CD4-positive, alpha-beta memory T cell (primary cell): ENCODE data around the gene KHSRP. TPM values are rescaled to one million over a fixed set of nuclear protein-coding genes. Genes with fewer than 3 reads are reported as not detected.
A peak's percentile ranks its signal among the peaks of the same experiment; 100 is the strongest.

Experiments
- CTCF ChIA-PET: fragments of 350-600 bp; sonication (Branson Sonifier 250); formaldehyde crosslinking; loops from one replicate; lab custom pipeline; 2021; ENCODE audit warnings: inconsistent platforms; ENCODE audit not compliant: partially characterized antibody; lab: Charles Lee
- POLR2A ChIA-PET: fragments of 350-600 bp; sonication (Branson Sonifier 250); formaldehyde crosslinking; loops from one replicate; lab custom pipeline; 2021; ENCODE audit not compliant: partially characterized antibody; lab: Charles Lee
- DNase-seq, 5 donors: peaks; one replicate each; pipeline versions ENCODE4 v3.0.0 to v3.0.0-alpha.2; 2020 to 2022; ENCODE audit warnings: mixed read lengths in 1 of 5
- H3K27ac ChIP-seq: one replicate; pipeline ENCODE4 v1.7.0; 2013; ENCODE audit warnings: low read depth, low read length
- H3K27me3 ChIP-seq: 2 replicates; pipeline ENCODE4 v1.7.0; 2013; ENCODE audit warnings: mild to moderate bottlenecking, low read length, moderate library complexity; ENCODE audit not compliant: insufficient read depth
- H3K36me3 ChIP-seq: 2 replicates; pipeline ENCODE4 v1.7.0; 2013; ENCODE audit warnings: mild to moderate bottlenecking, low read length, moderate library complexity; ENCODE audit not compliant: insufficient read depth
- H3K4me1 ChIP-seq: 2 replicates; pipeline ENCODE4 v1.7.0; 2013; ENCODE audit warnings: mild to moderate bottlenecking, low read length, moderate library complexity; ENCODE audit not compliant: insufficient read depth
- H3K4me3 ChIP-seq, 2 donors: one replicate each; pipeline ENCODE4 v1.7.0; 2013; ENCODE audit warnings: low read length in 2 of 2, mild to moderate bottlenecking in 1 of 2
- H3K9me3 ChIP-seq, 2 donors: one replicate each; pipeline ENCODE4 v1.7.0; 2013; ENCODE audit warnings: low read length in 2 of 2, control low read depth in 1 of 2; ENCODE audit not compliant: control insufficient read depth in 1 of 2
- H3K27ac Mint-ChIP-seq, 7 donors: one replicate each; pipeline ENCODE4 v1.8.0; 2020 to 2021; ENCODE audit warnings: mixed read lengths in 7 of 7, mild to moderate bottlenecking in 6 of 7, inconsistent platforms in 3 of 7, moderate library complexity in 3 of 7
- H3K27me3 Mint-ChIP-seq, 2 donors: one replicate each; pipeline ENCODE4 v1.8.0; 2020 to 2021; ENCODE audit warnings: mixed read lengths in 2 of 2
- H3K36me3 Mint-ChIP-seq, 2 donors: one replicate each; pipeline ENCODE4 v1.8.0; 2020 to 2021; ENCODE audit warnings: mixed read lengths in 2 of 2, inconsistent platforms in 1 of 2, mild to moderate bottlenecking in 1 of 2
- H3K4me1 Mint-ChIP-seq, 4 donors: one replicate each; pipeline ENCODE4 v1.8.0; 2020 to 2021; ENCODE audit warnings: mixed read lengths in 4 of 4, mild to moderate bottlenecking in 1 of 4
- H3K4me3 Mint-ChIP-seq, 8 donors: one replicate each; pipeline ENCODE4 v1.8.0; 2020 to 2021; ENCODE audit warnings: mixed read lengths in 8 of 8, mild to moderate bottlenecking in 7 of 8, moderate library complexity in 6 of 8, inconsistent platforms in 3 of 8
- H3K9me3 Mint-ChIP-seq, 8 donors: one replicate each; pipeline ENCODE4 v1.8.0; 2020 to 2021; ENCODE audit warnings: mixed read lengths in 8 of 8, mild to moderate bottlenecking in 5 of 8, inconsistent platforms in 3 of 8, moderate library complexity in 1 of 8
- intact Hi-C: fragments of 100-400 bp; cut with micrococcal nuclease; formaldehyde crosslinking; loops from one replicate; pipeline ENCODE4 v1.15.1; 2023
- polyA plus RNA-seq, 2 donors: library from polyadenylated mRNA; unstranded; fragments of 300-500 nt; fragmentation: Illumina TruSeq; gene quantifications; one replicate each; pipeline ENCODE4 v1.2.3, GENCODE V29; 2021
- total RNA-seq, 2 experiments: library from RNA; stranded (reverse); gene quantifications; one replicate each; pipeline ENCODE4 v1.2.3, GENCODE V29; 2021

Gene KHSRP
- total and polyA plus RNA-seq, 4 experiments from 2014 or later = 4.3 to 169 (median 96.7) TPM

DNA sequence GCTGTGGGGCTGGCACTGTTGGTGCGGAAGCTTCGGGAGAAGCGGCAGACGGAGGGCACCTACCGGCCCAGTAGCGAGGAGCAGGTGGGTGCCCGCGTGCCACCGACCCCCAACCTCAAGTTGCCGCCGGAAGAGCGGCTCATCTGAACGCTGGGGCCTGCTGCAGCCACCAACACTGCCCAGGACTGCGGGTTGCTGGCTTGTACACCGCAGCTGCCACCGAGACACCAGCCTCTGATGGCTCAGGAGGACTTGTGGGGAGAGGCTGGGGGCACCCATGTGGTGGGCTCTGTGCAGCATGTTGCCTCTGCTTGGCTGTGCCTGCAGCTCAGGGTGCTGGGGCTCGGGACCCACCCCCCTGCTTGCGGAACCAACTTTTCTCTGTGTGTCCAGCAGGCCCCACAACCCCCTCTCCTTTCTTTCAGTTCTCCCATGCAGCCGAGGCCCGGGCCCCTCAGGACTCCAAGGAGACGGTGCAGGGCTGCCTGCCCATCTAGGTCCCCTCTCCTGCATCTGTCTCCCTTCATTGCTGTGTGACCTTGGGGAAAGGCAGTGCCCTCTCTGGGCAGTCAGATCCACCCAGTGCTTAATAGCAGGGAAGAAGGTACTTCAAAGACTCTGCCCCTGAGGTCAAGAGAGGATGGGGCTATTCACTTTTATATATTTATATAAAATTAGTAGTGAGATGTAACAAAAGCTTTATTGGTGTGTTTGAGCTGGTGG lies 42.1 kb upstream of the KHSRP start:
- peaks cover 10% of the 10 kb centered on the region for H3K36me3 ChIP-seq
- H3K27me3 Mint-ChIP-seq = no peaks in the 10 kb centered on the region
- no peaks in the 10 kb centered on the region for H3K27me3 ChIP-seq
- ChIA-PET CTCF (no interaction called here), POLR2A (interaction anchor here (0.8 to 5.0 kb wide), 3 partner anchors 15 to 42 kb away, joined by 3 to 21 read pairs (median 3); partner anchors contain the start of genes DENND1C and KHSRP)
- H3K4me1 ChIP-seq = peaks cover 13% of the 10 kb centered on the region
- H3K27ac ChIP-seq = no peak overlapping the region
- H3K36me3 Mint-ChIP-seq = peaks cover 10 to 27% of the 10 kb centered on the region in 2 donors
- H3K4me3 ChIP-seq = no peak overlapping the region
- DNase-seq = no peak
- H3K27ac Mint-ChIP-seq = peak overlapping the region in 3 of 7 donors; percentile 37 to 59 (median 51)
- intact Hi-C loops = no loop called here
- H3K4me1 Mint-ChIP-seq = peaks cover 6 to 22% (median 14%) of the 10 kb centered on the region in 4 donors
- H3K4me3 Mint-ChIP-seq = peak overlapping the region in 1 of 8 donors; percentile 24
- no peaks in the 10 kb centered on the region for H3K9me3 Mint-ChIP-seq
- no peaks in the 10 kb centered on the region for H3K9me3 ChIP-seq

DNA sequence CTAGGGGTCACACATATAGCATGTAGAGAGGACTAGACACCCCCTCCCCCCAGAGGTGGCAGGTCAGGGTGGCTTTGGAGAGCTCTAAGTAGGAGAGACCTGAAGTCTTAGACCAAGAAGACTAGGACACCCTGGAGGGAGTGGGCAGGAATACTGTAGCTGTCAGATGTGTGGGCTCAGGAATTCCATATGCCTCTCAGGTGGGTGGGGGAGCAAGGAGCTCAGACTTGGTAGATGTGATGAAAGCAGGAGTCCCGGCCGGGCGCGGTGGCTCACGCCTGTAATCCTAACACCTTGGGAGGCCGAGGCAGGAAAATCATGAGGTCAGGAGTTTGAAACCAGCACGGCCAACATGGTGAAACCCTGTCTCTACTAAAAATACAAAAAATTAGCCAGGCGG lies 41.1 kb upstream of the KHSRP start:
- DNase-seq = no peak
- peaks cover 10% of the 10 kb centered on the region for H3K36me3 ChIP-seq
- no peak overlapping the region for H3K4me3 ChIP-seq
- H3K27me3 Mint-ChIP-seq = no peaks in the 10 kb centered on the region
- CTCF ChIA-PET = interaction anchor here (1.3 kb wide), 1 partner anchor 16 kb away, joined by 3 read pairs; the partner anchor contains the start of gene DENND1C
- peaks cover 6 to 23% of the 10 kb centered on the region in 2 donors for H3K36me3 Mint-ChIP-seq
- H3K27ac ChIP-seq = no peak overlapping the region
- H3K4me1 ChIP-seq = peaks cover 13% of the 10 kb centered on the region
- intact Hi-C loops = no loop called here
- no peaks in the 10 kb centered on the region for H3K27me3 ChIP-seq
- POLR2A ChIA-PET = interaction anchor here (0.6 to 5.0 kb wide), 2 partner anchors 16 to 54 kb away, joined by 3 to 21 read pairs; partner anchors contain the start of gene DENND1C
- peak overlapping the region in 4 of 8 donors; percentile 14 to 36 (median 26) for H3K4me3 Mint-ChIP-seq
- H3K27ac Mint-ChIP-seq = peak overlapping the region in 3 of 7 donors; percentile 32 to 70 (median 56)
- H3K4me1 Mint-ChIP-seq = peaks cover 6 to 24% (median 14%) of the 10 kb centered on the region in 4 donors
- no peaks in the 10 kb centered on the region for H3K9me3 ChIP-seq
- H3K9me3 Mint-ChIP-seq = no peaks in the 10 kb centered on the region

DNA sequence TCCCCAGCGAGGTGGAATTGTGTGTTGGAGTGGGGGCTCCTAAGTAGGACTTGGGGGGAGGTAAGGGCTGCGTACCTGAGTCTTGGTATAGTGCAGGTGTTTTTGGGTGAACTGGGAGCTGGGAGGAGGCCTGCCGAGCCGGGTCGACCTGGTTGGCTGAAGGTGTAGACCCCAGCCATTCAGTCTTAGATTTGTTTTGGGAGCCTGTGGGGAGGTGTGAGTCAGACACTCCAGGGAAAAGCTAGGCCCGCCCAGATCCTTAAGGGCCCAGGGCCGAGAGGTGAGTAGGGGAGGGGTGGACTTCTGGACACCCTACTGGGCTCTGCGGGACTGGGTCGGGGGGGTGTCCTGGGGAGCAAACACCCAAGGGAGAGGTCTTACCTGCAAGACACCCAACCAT lies 40.4 kb upstream of the KHSRP start:
- H3K27me3 ChIP-seq = no peaks in the 10 kb centered on the region
- Mint-ChIP-seq H3K27me3 (no peaks in the 10 kb centered on the region), H3K4me1 (peaks cover 10 to 30% (median 19%) of the 10 kb centered on the region in 4 donors), H3K36me3 (peaks cover 6 to 22% of the 10 kb centered on the region in 2 donors), H3K27ac (peak overlapping the region in 5 of 7 donors; percentile 32 to 78 (median 66)), H3K4me3 (peak overlapping the region; percentile 30 to 70 (median 50)), H3K9me3 (no peaks in the 10 kb centered on the region)
- ChIA-PET POLR2A (interaction anchor here (5.0 kb wide), 1 partner anchor 16 kb away, joined by 21 read pairs; the partner anchor contains the start of gene DENND1C), CTCF (interaction anchor here (1.3 kb wide), 1 partner anchor 16 kb away, joined by 3 read pairs; the partner anchor contains the start of gene DENND1C)
- peaks cover 13% of the 10 kb centered on the region for H3K4me1 ChIP-seq
- H3K4me3 ChIP-seq = no peak overlapping the region
- peaks cover 10% of the 10 kb centered on the region for H3K36me3 ChIP-seq
- intact Hi-C loops = no loop called here
- H3K27ac ChIP-seq = no peak overlapping the region
- no peaks in the 10 kb centered on the region for H3K9me3 ChIP-seq
- DNase-seq = no peak

DNA sequence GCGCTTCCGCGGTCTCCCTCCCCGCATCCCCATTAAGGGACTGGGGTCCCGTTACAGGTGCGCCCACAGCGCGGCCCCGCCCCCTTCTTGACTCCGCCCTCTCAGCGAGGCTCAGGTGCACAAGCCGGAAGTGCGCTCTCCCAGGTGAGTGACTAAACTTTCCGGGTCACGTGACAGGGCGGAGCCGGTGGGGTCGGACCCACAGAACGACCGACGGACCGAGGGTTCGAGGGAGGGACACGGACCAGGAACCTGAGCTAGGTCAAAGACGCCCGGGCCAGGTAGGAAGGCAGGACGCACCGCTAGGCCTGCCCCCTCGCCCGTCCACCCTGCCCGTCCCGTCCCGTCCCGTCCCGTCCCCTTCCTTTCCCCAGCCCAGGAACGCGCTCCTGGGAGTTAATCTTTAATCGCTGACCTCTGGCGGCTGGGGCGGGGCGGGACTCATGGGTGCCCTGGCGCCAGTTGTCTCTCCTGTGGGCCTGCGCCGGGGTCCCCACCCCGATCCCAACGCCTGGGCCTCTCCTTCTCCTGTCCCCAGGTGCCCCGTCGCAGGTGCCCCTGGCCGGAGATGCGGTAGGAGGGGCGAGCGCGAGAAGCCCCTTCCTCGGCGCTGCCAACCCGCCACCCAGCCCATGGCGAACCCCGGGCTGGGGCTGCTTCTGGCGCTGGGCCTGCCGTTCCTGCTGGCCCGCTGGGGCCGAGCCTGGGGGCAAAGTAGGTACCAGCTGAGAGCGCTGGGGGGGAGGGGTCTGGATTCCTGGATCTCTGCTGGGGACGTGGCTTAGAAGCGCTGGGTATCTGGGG lies 39.7 kb upstream of the KHSRP start, which contains the start of gene CRB3:
CRB3 (plus strand) TSS at position 202 of the 804 bp plus-strand sequence; CDS start at position 633, 431 bp downstream.
- H3K4me3 Mint-ChIP-seq = peak within 1 kb of the TSS; percentile 52 to 84 (median 72)
- ChIA-PET CTCF (no interaction called here), POLR2A (interaction anchor here (5.0 kb wide), 1 partner anchor 17 kb away, joined by 21 read pairs; the partner anchor contains the start of gene DENND1C)
- H3K9me3 Mint-ChIP-seq = no peaks in the 10 kb centered on the region
- peak within 1 kb of the TSS; percentile 21 for H3K27ac ChIP-seq
- H3K27me3 Mint-ChIP-seq = no peaks in the 10 kb centered on the region
- H3K36me3 ChIP-seq = peaks cover 6% of the 10 kb centered on the region
- H3K27me3 ChIP-seq = no peaks in the 10 kb centered on the region
- peak within 1 kb of the TSS; percentile 17 to 47 for H3K4me3 ChIP-seq
- H3K27ac Mint-ChIP-seq = peak within 1 kb of the TSS; percentile 47 to 86 (median 67)
- intact Hi-C loops = no loop called here
- DNase-seq = peak; percentile 22 to 63 (median 37)
- H3K4me1 Mint-ChIP-seq = peaks cover 11 to 33% (median 20%) of the 10 kb centered on the region in 4 donors
- H3K36me3 Mint-ChIP-seq = peaks cover 6 to 18% of the 10 kb centered on the region in 2 donors
- H3K9me3 ChIP-seq = no peaks in the 10 kb centered on the region
- peaks cover 14% of the 10 kb centered on the region for H3K4me1 ChIP-seq

DNA sequence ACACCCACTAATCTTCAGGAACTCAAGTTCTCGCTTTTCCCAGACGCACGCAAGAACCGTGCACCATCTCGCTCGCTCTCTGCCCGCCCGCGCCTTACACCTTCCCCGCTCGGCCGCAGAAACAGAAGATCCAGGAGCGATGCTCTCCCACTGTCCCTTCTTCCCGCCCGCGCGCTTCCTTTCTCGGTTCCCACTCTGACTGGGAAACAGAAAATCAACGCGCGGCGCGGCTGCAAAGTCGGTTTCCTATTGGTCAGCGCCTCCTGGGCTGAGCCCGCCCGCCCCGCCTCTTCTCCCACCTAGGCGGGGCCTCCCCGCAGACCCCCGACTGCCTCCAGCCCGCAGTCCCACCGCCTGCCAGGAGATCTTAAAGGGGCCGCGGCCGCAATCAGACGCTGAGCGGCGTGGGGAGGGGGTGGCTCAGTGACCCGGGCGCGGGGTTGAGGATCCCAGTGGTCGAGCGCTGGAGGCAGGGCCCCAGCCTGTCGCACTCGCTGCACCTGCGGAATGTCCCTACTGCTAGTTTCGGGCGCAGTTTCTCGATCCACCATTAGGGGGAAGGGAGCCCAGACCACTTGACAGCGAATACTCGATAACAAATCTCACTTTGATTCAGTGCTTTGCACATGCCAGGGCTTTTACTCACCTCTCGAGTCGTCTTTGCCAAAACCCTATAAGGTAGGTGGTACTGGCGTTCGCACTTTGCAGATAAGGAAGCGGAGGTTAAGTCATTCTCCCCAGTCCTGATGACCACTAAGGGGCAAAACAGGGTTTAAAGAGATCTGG lies 35.7 kb upstream of the KHSRP start:
- Histone ChIP-seq H3K36me3 (peaks cover 1% of the 10 kb centered on the region), H3K27me3 (no peaks in the 10 kb centered on the region), H3K27ac (peak overlapping the region; percentile 70), H3K4me3 (peak overlapping the region; percentile 85 to 90), H3K9me3 (peaks cover 0 to 1% of the 10 kb centered on the region in 2 donors), H3K4me1 (peaks cover 24% of the 10 kb centered on the region)
- DNase-seq = peak; percentile 97 to 98 (median 97)
- POLR2A ChIA-PET = interaction anchor here (0.7 to 3.5 kb wide), 5 partner anchors 21 to 99 kb away, joined by 3 to 35 read pairs (median 5); partner anchors contain the start of genes CLPP, DENND1C, KHSRP and TUBB4A
- intact Hi-C loops = loop anchor here (1.0 to 2.0 kb wide), 8 partner anchors 21 to 403 kb away; partner anchors contain the start of genes ALKBH7, CLPP, DENND1C and TRIP10
- CTCF ChIA-PET = interaction anchor here (0.7 to 1.1 kb wide), 4 partner anchors 21 to 1180 kb away, joined by 3 to 4 read pairs (median 4); partner anchors contain the start of gene DENND1C
- Mint-ChIP-seq H3K27ac (peak overlapping the region; percentile 86 to 99 (median 93)), H3K4me1 (peaks cover 12 to 45% (median 25%) of the 10 kb centered on the region in 4 donors), H3K4me3 (peak overlapping the region; percentile 93 to 99 (median 96)), H3K36me3 (peaks cover 11 to 13% of the 10 kb centered on the region in 2 donors), H3K9me3 (peaks cover 0 to 7% (median under 1%) of the 10 kb centered on the region in 8 donors), H3K27me3 (no peaks in the 10 kb centered on the region)
